Measurements from ENCODE around the gene SHROOM4. TPM values are rescaled to one million over a fixed set of nuclear protein-coding genes. Genes with fewer than 3 reads are reported as not detected.

Gene SHROOM4
- total and polyA plus RNA-seq, 9 of the 15 experiments (the other 6 are each of a cell fraction or from before 2014, with no cell fraction given): not detected

GRCh38 chrX:50577326-50577725 is 236.7 kb downstream of the SHROOM4 start:
- intact Hi-C loops (cut with micrococcal nuclease) (no loop called here), in situ Hi-C loops (cut with MboI) (loop anchor here (25.0 kb wide), 2 partner anchors 365 to 1940 kb away; partner anchors contain the start of genes AKAP4 and CCNB3)
- Histone ChIP-seq H3K9me1 (ENCODE audit: control insufficient read depth, insufficient read depth, low read length) (no peaks in the 10 kb centered on the region), H3K9me3 (replicated peaks; ENCODE audit: control insufficient read depth, insufficient read depth, low read depth, low read length) (no peaks in the 10 kb centered on the region), H3K27me3 (ENCODE audit: control insufficient read depth in 2 of 2, insufficient read depth in 2 of 2, low read length in 2 of 2) (no peaks in the 10 kb centered on the region), H3K4me3 (no peak overlapping the region), H3K4me2 (ENCODE audit: insufficient read depth, low read length) (no peak overlapping the region), H3K9ac (ENCODE audit: insufficient read depth in 1 of 2, low read depth in 2 of 2, low read length in 2 of 2) (no peak overlapping the region), H2AFZ (ENCODE audit: low read depth, low read length) (no peak overlapping the region), H3K4me1 (replicated peaks in 1 of 2; ENCODE audit: control insufficient read depth in 2 of 2, insufficient read depth in 2 of 2, low read length in 2 of 2) (no peaks in the 10 kb centered on the region), H3K79me2 (ENCODE audit: control insufficient read depth, insufficient read depth, low read length) (no peaks in the 10 kb centered on the region), H4K20me1 (replicated peaks; ENCODE audit: control insufficient read depth, insufficient read depth, low read length) (no peaks in the 10 kb centered on the region), H3K36me3 (ENCODE audit: control insufficient read depth, insufficient read depth, low read length) (no peaks in the 10 kb centered on the region), H3K27ac (ENCODE audit: extremely low read depth, low read depth, low read length) (no peak overlapping the region)
- POLR2A ChIA-PET: no interaction called here
- DNase-seq (ENCODE audit: extremely low read depth in 1 of 4, low spot score in 3 of 4) (no peak), ATAC-seq (no peak), FAIRE-seq (no peak)
- CTCF ChIA-PET (ENCODE audit: low intra/inter-chr PET ratio): no interaction called here
- TF ChIP-seq HNRNPH1 (optimal IDR thresholded peaks at IDR 0.05; ENCODE audit: low read depth, low read length): no peak
- no peak for TF ChIP-seq RBM39 (optimal IDR thresholded peaks at IDR 0.05; ENCODE audit: low read depth, low read length)
- TF ChIP-seq SNRNP70 (optimal IDR thresholded peaks at IDR 0.05; ENCODE audit: low read depth, low read length): no peak
- no peak for TF ChIP-seq MED1 (CRISPR knock-in tag; IDR thresholded peaks at IDR 0.05; ENCODE audit: borderline replicate concordance)
- no peak for TF ChIP-seq SMARCA5 (IDR thresholded peaks at IDR 0.05)
- TF ChIP-seq SOX6 (IDR thresholded peaks at IDR 0.05): no peak
- TF ChIP-seq HOMEZ (CRISPR knock-in tag; IDR thresholded peaks at IDR 0.05): no peak
- TF ChIP-seq KDM4B (IDR thresholded peaks at IDR 0.05; ENCODE audit: borderline replicate concordance in 2 of 2, low read depth in 1 of 2): no peak
- no peak for TF ChIP-seq GTF2E2 (tag; IDR thresholded peaks at IDR 0.05)
- no peak for TF ChIP-seq FOXK2 (conservative IDR thresholded peaks at IDR 0.05 in 1 of 2, IDR thresholded peaks at IDR 0.05 in 1 of 2; ENCODE audit: low read depth in 2 of 2)
- no TSS peak for BruUV-seq (replicated peaks)
- 0% methylated on average over 1 of the region's 1 CpG for WGBS (ENCODE audit: insufficient coverage, low coverage, missing lambda C conversion rate)

Measured in K562 (cell line).